ENCODE measurements around the gene BTBD7. TPM values are rescaled to one million over a fixed set of nuclear protein-coding genes. Genes with fewer than 3 reads are reported as not detected.

Gene BTBD7
- total RNA-seq, 1 donor from 2014 or later, result 53.2 TPM

DNA sequence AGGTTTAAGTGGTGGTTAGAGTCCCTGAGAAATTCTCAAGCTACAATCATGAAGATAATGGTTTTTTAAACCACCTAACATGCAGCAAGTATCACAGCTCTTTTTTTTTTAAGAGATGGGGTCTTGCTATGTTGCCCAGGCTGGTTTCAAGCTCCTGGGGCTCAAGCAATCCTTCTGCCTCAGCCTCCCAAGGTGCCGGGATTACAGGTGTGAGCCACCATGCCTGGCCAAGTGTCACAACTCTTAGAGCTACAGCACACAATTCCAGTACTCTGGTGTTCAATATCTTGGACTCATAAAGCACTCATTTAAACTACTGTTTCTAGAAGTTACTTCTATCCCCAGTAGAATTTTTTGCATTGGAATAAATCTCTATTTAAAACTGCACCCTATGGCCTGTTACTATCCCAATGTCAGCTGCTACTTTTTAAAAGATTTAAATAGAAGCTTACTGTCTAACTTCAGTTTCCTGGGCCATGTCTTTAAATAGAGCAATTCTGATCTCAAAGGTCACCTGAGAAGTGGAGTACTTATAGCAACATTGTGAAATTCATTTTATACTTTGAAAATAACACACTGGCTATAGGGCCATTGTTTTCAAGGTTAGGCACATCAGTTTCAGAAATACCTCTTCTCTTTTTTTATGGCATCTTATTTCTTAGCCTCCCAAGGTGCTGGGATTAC lies 137.4 kb downstream of the BTBD7 start:
- no peaks in the 10 kb centered on the region for H3K9me3 Mint-ChIP-seq (ENCODE audit: unreplicated experiment)
- H3K27ac Mint-ChIP-seq (ENCODE audit: unreplicated experiment), result no peak overlapping the region
- H3K4me3 Mint-ChIP-seq (ENCODE audit: unreplicated experiment), result no peak overlapping the region
- DNase-seq (ENCODE audit: low read depth) (no peak), FAIRE-seq (no peak)
- no peaks in the 10 kb centered on the region for H4K20me1 ChIP-seq (ENCODE audit: insufficient read depth, low read length)
- H3K27me3 ChIP-seq (ENCODE audit: insufficient read depth, low read length), result no peaks in the 10 kb centered on the region
- no peak overlapping the region for H3K27ac ChIP-seq (ENCODE audit: low read depth, low read length)
- no peak overlapping the region for H3K4me3 ChIP-seq (ENCODE audit: insufficient read depth, low read depth, low read length)
- no peak overlapping the region for H3K9ac ChIP-seq (ENCODE audit: low read length)
- no peaks in the 10 kb centered on the region for H3K4me1 ChIP-seq (ENCODE audit: insufficient read depth, low read length)
- no peaks in the 10 kb centered on the region for H3K27me3 Mint-ChIP-seq (ENCODE audit: low read depth, unreplicated experiment)
- H3K36me3 Mint-ChIP-seq (ENCODE audit: low read depth, unreplicated experiment), result no peaks in the 10 kb centered on the region
- no peak for TF ChIP-seq EZH2 (IDR thresholded peaks at IDR 0.05; ENCODE audit: insufficient read depth, low read length)
- TF ChIP-seq, protein P1, sequence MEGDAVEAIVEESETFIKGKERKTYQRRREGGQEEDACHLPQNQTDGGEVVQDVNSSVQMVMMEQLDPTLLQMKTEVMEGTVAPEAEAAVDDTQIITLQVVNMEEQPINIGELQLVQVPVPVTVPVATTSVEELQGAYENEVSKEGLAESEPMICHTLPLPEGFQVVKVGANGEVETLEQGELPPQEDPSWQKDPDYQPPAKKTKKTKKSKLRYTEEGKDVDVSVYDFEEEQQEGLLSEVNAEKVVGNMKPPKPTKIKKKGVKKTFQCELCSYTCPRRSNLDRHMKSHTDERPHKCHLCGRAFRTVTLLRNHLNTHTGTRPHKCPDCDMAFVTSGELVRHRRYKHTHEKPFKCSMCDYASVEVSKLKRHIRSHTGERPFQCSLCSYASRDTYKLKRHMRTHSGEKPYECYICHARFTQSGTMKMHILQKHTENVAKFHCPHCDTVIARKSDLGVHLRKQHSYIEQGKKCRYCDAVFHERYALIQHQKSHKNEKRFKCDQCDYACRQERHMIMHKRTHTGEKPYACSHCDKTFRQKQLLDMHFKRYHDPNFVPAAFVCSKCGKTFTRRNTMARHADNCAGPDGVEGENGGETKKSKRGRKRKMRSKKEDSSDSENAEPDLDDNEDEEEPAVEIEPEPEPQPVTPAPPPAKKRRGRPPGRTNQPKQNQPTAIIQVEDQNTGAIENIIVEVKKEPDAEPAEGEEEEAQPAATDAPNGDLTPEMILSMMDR (IDR thresholded peaks at IDR 0.05; ENCODE audit: insufficient read depth, low read depth, low read length), result no peak
- no peaks in the 10 kb centered on the region for H3K79me2 ChIP-seq (ENCODE audit: insufficient read depth, low read length)
- no peak overlapping the region for H2AFZ ChIP-seq (ENCODE audit: low read depth, low read length)
- peaks cover 2% of the 10 kb centered on the region for H3K36me3 ChIP-seq (ENCODE audit: insufficient read depth, low read length)
- no peak overlapping the region for H3K4me2 ChIP-seq (ENCODE audit: low read length)
- no peaks in the 10 kb centered on the region for H3K9me3 ChIP-seq (ENCODE audit: insufficient read depth, low read depth, low read length)
- H3K4me1 Mint-ChIP-seq (ENCODE audit: low read depth, unreplicated experiment), result no peaks in the 10 kb centered on the region

Other genes starting within 250 kb of the BTBD7 start
- 11.2 and 13.0 TPM in 2 replicates for gene ITPK1, start 217.1 kb downstream of the BTBD7 start, total RNA-seq
- 15.8 and 16.1 TPM in 2 replicates for gene MOAP1, start 148.1 kb downstream of the BTBD7 start, total RNA-seq
- 9.1 and 9.8 TPM in 2 replicates for gene LYSET, start 147.7 kb downstream of the BTBD7 start, total RNA-seq
- 5.3 and 5.4 TPM in 2 replicates for gene GON7, start 126.0 kb downstream of the BTBD7 start, total RNA-seq
- 7.3 and 7.8 TPM in 2 replicates for gene UBR7, start 125.8 kb downstream of the BTBD7 start, total RNA-seq
- gene COX8C, start 14.1 kb upstream of the BTBD7 start, total RNA-seq, result not detected in 2 replicates
- 0.66 and 0.75 TPM in 2 replicates for gene UNC79, start 97.9 kb upstream of the BTBD7 start, total RNA-seq

Data from astrocyte (in vitro differentiated cells and primary cell).